Sigmoid colon (tissue), 7 donors: ENCODE data around the gene DAB2. TPM values are rescaled to one million over a fixed set of nuclear protein-coding genes. Genes with fewer than 3 reads are reported as not detected.

Source experiments
- DNase-seq: peaks from one replicate; pipeline ENCODE4 v3.0.0-alpha.2; 2019
- H3K27ac ChIP-seq, 4 donors: fragments of 200-600 bp; sonication (generic); one replicate each; pipeline ENCODE4 v1.5.1; 2016 to 2019; ENCODE audit warnings: mild to moderate bottlenecking in 1 of 4
- H3K27me3 ChIP-seq, 3 donors: fragments of 200-600 bp; sonication (generic); one replicate each; pipeline ENCODE4 v1.5.1; 2019; ENCODE audit warnings: mild to moderate bottlenecking in 1 of 3
- H3K36me3 ChIP-seq, 4 donors: fragments of 200-600 bp; sonication (generic); one replicate each; pipeline ENCODE4 v1.5.1; 2016 to 2019
- H3K4me1 ChIP-seq, 4 donors: fragments of 200-600 bp; sonication (generic); one replicate each; pipeline ENCODE4 v1.5.1; 2017 to 2019
- H3K4me3 ChIP-seq, 4 donors: fragments of 200-600 bp; sonication (generic); one replicate each; pipeline ENCODE4 v1.5.1; 2017 to 2019; ENCODE audit warnings: mild to moderate bottlenecking in 2 of 4, moderate library complexity in 1 of 4
- H3K9me3 ChIP-seq, 4 donors: fragments of 200-600 bp in 3 of 4; sonication (generic) in 3 of 4; one replicate each; pipeline versions ENCODE4 v1.5.1 to v1.6.1; 2013 to 2019
- EP300 ChIP-seq, 4 donors: sonication (generic); formaldehyde crosslinking; IDR thresholded peaks; one replicate each; pipeline ENCODE4 v1.6.1; 2017; ENCODE audit warnings: antibody characterized with exemption in 4 of 4
- POLR2A ChIP-seq, 2 donors: fragments of 450-650 bp; IDR thresholded peaks; one replicate each; pipeline ENCODE4 v1.6.1; 2016; ENCODE audit warnings: antibody characterized with exemption in 2 of 2, mild to moderate bottlenecking in 2 of 2, moderate library complexity in 2 of 2
- POLR2AphosphoS5 ChIP-seq, 4 donors: sonication (generic); formaldehyde crosslinking; IDR thresholded peaks; one replicate each; pipeline ENCODE4 v1.6.1; 2017; ENCODE audit warnings: antibody characterized with exemption in 4 of 4
- WGBS, 2 donors: extraction: QIAGEN DNeasy Blood & Tissue Kit; methylation state at CpG; one replicate each; pipeline ENCODE4 v1.1.7; 2013; 5-methylcytosine and 5-hydroxymethylcytosine counted together
- intact Hi-C: fragments of 100-400 bp; cut with DNase I; formaldehyde crosslinking; loops from one replicate; pipeline ENCODE4 v1.15.1; 2023
- polyA plus RNA-seq, 3 donors: library from polyadenylated mRNA; stranded (reverse); fragments of 200-250 nt; gene quantifications; one replicate each; pipeline ENCODE4 v1.2.3, GENCODE V29; 2013
- total RNA-seq, 4 donors: library from RNA; depleted of rRNA; stranded (reverse); fragments of >200 nt; gene quantifications; one replicate each; pipeline ENCODE4 v1.1.0, GENCODE V29; 2016
- TF ChIP-seq, protein P1 (sequence below), 4 experiments: fragments of 450-650 bp in 3 of 4; fragments of 200-600 bp in 1 of 4; IDR thresholded peaks; one replicate each; pipeline ENCODE4 v1.5.1; 2016 to 2019; ENCODE audit warnings: antibody characterized with exemption in 4 of 4, mild to moderate bottlenecking in 3 of 4, moderate library complexity in 2 of 4
- donor health status: healthy with polysubstance abuse.
- donor health status: Bipolar disorder and iron deficiency.
- donor health status: healthy.

Gene DAB2
- total and polyA plus RNA-seq, 7 donors: 17.9 to 74.1 (median 55.0) TPM

GRCh38 chr5:39353717-39354399, 70.9 kb downstream of the DAB2 start:
- H3K4me3 ChIP-seq: no peak overlapping the region
- no peak overlapping the region for H3K27ac ChIP-seq
- no peaks in the 10 kb centered on the region for H3K36me3 ChIP-seq
- 68 to 75% methylated on average over 1 of the region's 1 CpG for WGBS, 2 donors
- TF ChIP-seq EP300 (IDR thresholded peaks at IDR 0.05) (no peak), POLR2AphosphoS5 (IDR thresholded peaks at IDR 0.05) (no peak), POLR2A (IDR thresholded peaks at IDR 0.05) (no peak)
- TF ChIP-seq, protein P1, sequence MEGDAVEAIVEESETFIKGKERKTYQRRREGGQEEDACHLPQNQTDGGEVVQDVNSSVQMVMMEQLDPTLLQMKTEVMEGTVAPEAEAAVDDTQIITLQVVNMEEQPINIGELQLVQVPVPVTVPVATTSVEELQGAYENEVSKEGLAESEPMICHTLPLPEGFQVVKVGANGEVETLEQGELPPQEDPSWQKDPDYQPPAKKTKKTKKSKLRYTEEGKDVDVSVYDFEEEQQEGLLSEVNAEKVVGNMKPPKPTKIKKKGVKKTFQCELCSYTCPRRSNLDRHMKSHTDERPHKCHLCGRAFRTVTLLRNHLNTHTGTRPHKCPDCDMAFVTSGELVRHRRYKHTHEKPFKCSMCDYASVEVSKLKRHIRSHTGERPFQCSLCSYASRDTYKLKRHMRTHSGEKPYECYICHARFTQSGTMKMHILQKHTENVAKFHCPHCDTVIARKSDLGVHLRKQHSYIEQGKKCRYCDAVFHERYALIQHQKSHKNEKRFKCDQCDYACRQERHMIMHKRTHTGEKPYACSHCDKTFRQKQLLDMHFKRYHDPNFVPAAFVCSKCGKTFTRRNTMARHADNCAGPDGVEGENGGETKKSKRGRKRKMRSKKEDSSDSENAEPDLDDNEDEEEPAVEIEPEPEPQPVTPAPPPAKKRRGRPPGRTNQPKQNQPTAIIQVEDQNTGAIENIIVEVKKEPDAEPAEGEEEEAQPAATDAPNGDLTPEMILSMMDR (IDR thresholded peaks at IDR 0.05): no peak
- H3K9me3 ChIP-seq: no peaks in the 10 kb centered on the region
- intact Hi-C loops: no loop called here
- H3K4me1 ChIP-seq: no peaks in the 10 kb centered on the region
- H3K27me3 ChIP-seq: no peaks in the 10 kb centered on the region
- DNase-seq: no peak

DNA sequence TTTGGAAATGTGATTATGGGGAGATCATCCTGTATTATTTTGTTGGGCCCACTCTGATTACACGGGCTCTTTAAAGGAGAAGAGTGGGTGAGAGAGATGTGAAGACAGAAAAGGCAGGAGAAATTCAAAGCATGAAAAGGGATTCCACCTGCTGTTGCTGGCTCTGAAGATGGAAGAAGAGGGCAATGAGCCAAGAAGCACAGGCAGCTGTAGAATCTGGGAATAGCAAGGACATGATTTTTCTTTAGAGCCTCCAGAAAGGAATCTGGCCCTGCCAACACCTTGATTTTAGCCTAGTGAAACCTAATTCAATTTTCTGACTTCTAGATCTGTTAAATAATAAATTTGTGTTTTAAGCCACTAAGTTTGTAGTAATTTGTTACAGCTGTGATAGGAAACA, 71.8 kb downstream of the DAB2 start:
- no peaks in the 10 kb centered on the region for H3K9me3 ChIP-seq
- 91 to 97% methylated on average over 1 of the region's 1 CpG for WGBS, 2 donors
- no peak overlapping the region for H3K4me3 ChIP-seq
- no peak for TF ChIP-seq POLR2AphosphoS5 (IDR thresholded peaks at IDR 0.05)
- TF ChIP-seq, protein P1 (IDR thresholded peaks at IDR 0.05): no peak
- no peak for TF ChIP-seq POLR2A (IDR thresholded peaks at IDR 0.05)
- TF ChIP-seq EP300 (IDR thresholded peaks at IDR 0.05): no peak
- H3K27me3 ChIP-seq: no peaks in the 10 kb centered on the region
- no peaks in the 10 kb centered on the region for H3K36me3 ChIP-seq
- DNase-seq: no peak
- no peaks in the 10 kb centered on the region for H3K4me1 ChIP-seq
- H3K27ac ChIP-seq: no peak overlapping the region
- intact Hi-C loops: no loop called here

DNA sequence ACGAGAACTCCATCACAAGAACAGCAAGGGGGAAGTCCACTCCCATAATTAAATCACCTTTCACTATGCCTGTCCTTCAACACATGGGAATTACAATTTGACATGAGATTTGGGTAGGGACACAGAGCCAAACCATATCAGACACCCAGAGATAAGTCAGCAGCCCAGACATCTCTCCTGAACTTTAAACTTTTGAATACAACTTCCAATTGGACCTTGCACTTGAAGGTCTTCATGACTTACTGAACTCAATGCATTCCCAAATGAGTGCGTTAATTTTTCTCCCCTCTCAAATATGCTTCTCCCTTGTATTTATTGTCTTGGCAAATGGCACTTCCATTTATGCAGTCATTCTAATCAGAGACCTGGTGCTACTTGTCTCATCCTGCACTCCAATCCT, 72.6 kb downstream of the DAB2 start:
- intact Hi-C loops: no loop called here
- WGBS, 2 donors: 88 to 96% methylated on average over 2 of the region's 2 CpGs
- no peaks in the 10 kb centered on the region for H3K27me3 ChIP-seq
- H3K9me3 ChIP-seq: no peaks in the 10 kb centered on the region
- H3K4me3 ChIP-seq: no peak overlapping the region
- no peak for DNase-seq
- no peaks in the 10 kb centered on the region for H3K4me1 ChIP-seq
- no peak for TF ChIP-seq POLR2A (IDR thresholded peaks at IDR 0.05)
- TF ChIP-seq, protein P1 (IDR thresholded peaks at IDR 0.05): no peak
- no peak overlapping the region for H3K27ac ChIP-seq
- no peaks in the 10 kb centered on the region for H3K36me3 ChIP-seq

GRCh38 chr5:39349484-39349883, 75.3 kb downstream of the DAB2 start:
- no peaks in the 10 kb centered on the region for H3K36me3 ChIP-seq
- H3K4me3 ChIP-seq: no peak overlapping the region
- intact Hi-C loops: no loop called here
- H3K9me3 ChIP-seq: no peaks in the 10 kb centered on the region
- DNase-seq: no peak
- no peaks in the 10 kb centered on the region for H3K27me3 ChIP-seq
- H3K27ac ChIP-seq: no peak overlapping the region
- TF ChIP-seq POLR2A (IDR thresholded peaks at IDR 0.05): no peak
- TF ChIP-seq POLR2AphosphoS5 (IDR thresholded peaks at IDR 0.05): no peak
- TF ChIP-seq, protein P1 (IDR thresholded peaks at IDR 0.05): no peak
- no peak for TF ChIP-seq EP300 (IDR thresholded peaks at IDR 0.05)
- whole genome bisulfite sequencing, 2 donors: 91% methylated on average over 4 of the region's 4 CpGs
- no peaks in the 10 kb centered on the region for H3K4me1 ChIP-seq

- TF ChIP-seq EP300 (IDR thresholded peaks at IDR 0.05): no peak
- WGBS, 2 donors: 96 to 98% methylated on average over 1 of the region's 1 CpG
- Histone ChIP-seq H3K4me1 (no peaks in the 10 kb centered on the region), H3K27ac (no peak overlapping the region), H3K9me3 (no peaks in the 10 kb centered on the region), H3K27me3 (no peaks in the 10 kb centered on the region), H3K36me3 (no peaks in the 10 kb centered on the region), H3K4me3 (no peak overlapping the region)
- intact Hi-C loops: no loop called here
- no peak for DNase-seq
Observed at GRCh38 chr5:39342460-39342859, 82.3 kb downstream of the DAB2 start.
